ENCODE data around the gene ITGA6.

The ITGA6 gene

DNA sequence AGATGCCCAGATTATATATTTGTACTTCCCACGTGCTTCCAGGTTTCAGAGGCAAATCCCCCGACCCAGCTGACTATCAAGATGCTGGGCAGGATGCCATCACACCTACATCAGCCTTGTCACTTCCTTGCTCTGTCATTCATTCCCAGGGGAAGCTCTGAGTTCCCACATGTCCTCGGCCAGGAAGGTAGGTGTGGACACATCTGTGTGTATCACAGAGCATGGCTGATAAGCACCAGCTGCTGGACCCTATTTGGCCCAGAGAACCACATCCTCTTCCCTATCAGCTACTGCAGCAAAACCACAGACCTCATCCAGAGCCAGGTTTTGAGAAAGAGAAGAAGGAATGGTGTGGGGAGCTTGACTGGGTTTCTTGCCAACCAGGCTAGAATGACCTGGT, 31.9 kb upstream of the ITGA6 start:
- TF ChIP-seq EZH2phosphoT487 (IDR thresholded peaks at IDR 0.05; ENCODE audit: borderline replicate concordance, low read length), result no peak
- TF ChIP-seq, protein P1, sequence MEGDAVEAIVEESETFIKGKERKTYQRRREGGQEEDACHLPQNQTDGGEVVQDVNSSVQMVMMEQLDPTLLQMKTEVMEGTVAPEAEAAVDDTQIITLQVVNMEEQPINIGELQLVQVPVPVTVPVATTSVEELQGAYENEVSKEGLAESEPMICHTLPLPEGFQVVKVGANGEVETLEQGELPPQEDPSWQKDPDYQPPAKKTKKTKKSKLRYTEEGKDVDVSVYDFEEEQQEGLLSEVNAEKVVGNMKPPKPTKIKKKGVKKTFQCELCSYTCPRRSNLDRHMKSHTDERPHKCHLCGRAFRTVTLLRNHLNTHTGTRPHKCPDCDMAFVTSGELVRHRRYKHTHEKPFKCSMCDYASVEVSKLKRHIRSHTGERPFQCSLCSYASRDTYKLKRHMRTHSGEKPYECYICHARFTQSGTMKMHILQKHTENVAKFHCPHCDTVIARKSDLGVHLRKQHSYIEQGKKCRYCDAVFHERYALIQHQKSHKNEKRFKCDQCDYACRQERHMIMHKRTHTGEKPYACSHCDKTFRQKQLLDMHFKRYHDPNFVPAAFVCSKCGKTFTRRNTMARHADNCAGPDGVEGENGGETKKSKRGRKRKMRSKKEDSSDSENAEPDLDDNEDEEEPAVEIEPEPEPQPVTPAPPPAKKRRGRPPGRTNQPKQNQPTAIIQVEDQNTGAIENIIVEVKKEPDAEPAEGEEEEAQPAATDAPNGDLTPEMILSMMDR (IDR thresholded peaks at IDR 0.05; ENCODE audit: low read depth, low read length, poor library complexity, severe bottlenecking), result no peak
- no peaks in the 10 kb centered on the region for H3K79me2 ChIP-seq (ENCODE audit: control insufficient read depth, low read length)
- no peaks in the 10 kb centered on the region for H3K9me3 ChIP-seq (ENCODE audit: control insufficient read depth, insufficient read depth, low read length)
- H3K9me2 ChIP-seq (replicated peaks; ENCODE audit: control insufficient read depth, low read length), result no peaks in the 10 kb centered on the region
- H3K27me3 ChIP-seq (ENCODE audit: control insufficient read depth, low read length), result peaks cover 3% of the 10 kb centered on the region; the same call in 1 of the 2 replicates
- H3K4me1 ChIP-seq (ENCODE audit: control insufficient read depth, low read length), result no peaks in the 10 kb centered on the region
- H3K4me3 ChIP-seq (ENCODE audit: low read length), result no peak overlapping the region
- no peaks in the 10 kb centered on the region for H3K36me3 ChIP-seq (ENCODE audit: control insufficient read depth, low read length)
- H3K27ac ChIP-seq (ENCODE audit: low read depth, low read length), result no peak overlapping the region
- no peak overlapping the region for H3K4me2 ChIP-seq (ENCODE audit: low read length)
- no peaks in the 10 kb centered on the region for H3F3A ChIP-seq (ENCODE audit: control insufficient read depth, insufficient read depth)
- no peaks in the 10 kb centered on the region for H4K20me1 ChIP-seq (ENCODE audit: control insufficient read depth, insufficient read depth, low read depth, low read length)

DNA sequence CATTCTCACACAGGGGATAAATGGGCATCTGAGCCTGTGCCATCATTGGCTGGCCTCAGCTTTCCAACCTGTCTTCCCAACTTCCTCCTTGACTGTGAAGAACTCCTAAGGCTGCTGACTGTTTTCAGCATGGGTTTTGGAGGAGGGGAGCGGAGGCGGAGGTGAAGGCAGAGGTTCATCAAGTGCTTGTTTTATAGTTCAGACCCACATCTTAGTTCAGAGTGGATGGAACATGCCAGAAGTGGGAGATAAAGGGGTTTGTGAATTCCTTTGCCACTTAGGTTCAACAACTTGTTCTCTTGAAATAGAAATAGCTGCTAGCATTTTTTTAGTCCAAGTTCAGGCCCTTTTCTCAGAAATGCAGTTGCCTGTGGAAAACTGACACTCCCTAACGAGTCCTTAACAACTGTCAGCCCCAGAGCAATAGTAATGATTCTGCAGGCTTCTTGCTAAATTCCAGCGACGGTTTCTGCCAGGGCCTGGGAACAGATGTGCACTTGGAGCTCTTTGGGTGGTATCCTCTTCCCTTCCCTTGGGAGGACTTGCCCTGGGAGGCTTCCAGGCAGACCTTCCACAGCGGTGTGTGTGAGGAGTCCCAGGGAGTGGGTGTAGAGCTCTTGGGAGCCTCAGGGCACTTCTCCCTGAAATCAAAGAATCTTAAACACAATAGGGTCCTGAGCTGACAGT, 30.1 kb upstream of the ITGA6 start:
- no peaks in the 10 kb centered on the region for H3K9me3 ChIP-seq (ENCODE audit: control insufficient read depth, insufficient read depth, low read length)
- H3K27me3 ChIP-seq (ENCODE audit: control insufficient read depth, low read length), result peaks cover 3% of the 10 kb centered on the region; the same call in 1 of the 2 replicates
- H3K4me1 ChIP-seq (ENCODE audit: control insufficient read depth, low read length), result no peaks in the 10 kb centered on the region
- H4K20me1 ChIP-seq (ENCODE audit: control insufficient read depth, insufficient read depth, low read depth, low read length), result no peaks in the 10 kb centered on the region
- TF ChIP-seq, protein P1 (IDR thresholded peaks at IDR 0.05; ENCODE audit: low read depth, low read length, poor library complexity, severe bottlenecking), result no peak
- TF ChIP-seq EZH2phosphoT487 (IDR thresholded peaks at IDR 0.05; ENCODE audit: borderline replicate concordance, low read length), result no peak
- no peak overlapping the region for H3K4me2 ChIP-seq (ENCODE audit: low read length)
- H3K9me2 ChIP-seq (replicated peaks; ENCODE audit: control insufficient read depth, low read length), result no peaks in the 10 kb centered on the region
- H3K4me3 ChIP-seq (ENCODE audit: low read length), result no peak overlapping the region
- no peaks in the 10 kb centered on the region for H3K79me2 ChIP-seq (ENCODE audit: control insufficient read depth, low read length)
- H3K36me3 ChIP-seq (ENCODE audit: control insufficient read depth, low read length), result no peaks in the 10 kb centered on the region
- H3K27ac ChIP-seq (ENCODE audit: low read depth, low read length), result no peak overlapping the region
- no peaks in the 10 kb centered on the region for H3F3A ChIP-seq (ENCODE audit: control insufficient read depth, insufficient read depth)

DNA sequence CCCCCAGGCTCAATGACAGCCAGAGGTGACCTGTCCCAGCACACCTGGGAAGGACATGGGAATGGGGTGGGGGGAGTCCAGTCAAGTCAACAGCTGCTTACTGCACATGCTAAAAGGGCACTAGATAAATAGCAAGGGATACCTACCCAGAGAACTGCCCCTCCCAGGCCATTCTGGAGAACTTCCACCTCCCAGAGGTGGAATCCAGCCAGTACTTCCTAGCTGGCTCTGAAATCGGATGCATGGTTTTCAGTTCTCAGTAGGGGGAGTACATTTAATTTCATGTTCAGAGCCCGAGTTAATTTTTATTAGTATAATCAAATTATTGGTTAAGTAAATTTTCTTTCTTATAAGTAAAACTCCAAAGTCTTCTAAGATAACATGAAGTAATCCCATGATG, 28.9 kb upstream of the ITGA6 start:
- no peak for TF ChIP-seq EZH2phosphoT487 (IDR thresholded peaks at IDR 0.05; ENCODE audit: borderline replicate concordance, low read length)
- TF ChIP-seq, protein P1 (IDR thresholded peaks at IDR 0.05; ENCODE audit: low read depth, low read length, poor library complexity, severe bottlenecking), result no peak
- H3K36me3 ChIP-seq (ENCODE audit: control insufficient read depth, low read length), result no peaks in the 10 kb centered on the region
- H3K4me2 ChIP-seq (ENCODE audit: low read length), result no peak overlapping the region
- H3F3A ChIP-seq (ENCODE audit: control insufficient read depth, insufficient read depth), result no peaks in the 10 kb centered on the region
- no peak overlapping the region for H3K4me3 ChIP-seq (ENCODE audit: low read length)
- no peak overlapping the region for H3K27ac ChIP-seq (ENCODE audit: low read depth, low read length)
- no peaks in the 10 kb centered on the region for H4K20me1 ChIP-seq (ENCODE audit: control insufficient read depth, insufficient read depth, low read depth, low read length)
- H3K79me2 ChIP-seq (ENCODE audit: control insufficient read depth, low read length), result no peaks in the 10 kb centered on the region
- H3K9me2 ChIP-seq (replicated peaks; ENCODE audit: control insufficient read depth, low read length), result no peaks in the 10 kb centered on the region
- no peaks in the 10 kb centered on the region for H3K4me1 ChIP-seq (ENCODE audit: control insufficient read depth, low read length)
- H3K9me3 ChIP-seq (ENCODE audit: control insufficient read depth, insufficient read depth, low read length), result no peaks in the 10 kb centered on the region
- H3K27me3 ChIP-seq (ENCODE audit: control insufficient read depth, low read length), result peaks cover 3% of the 10 kb centered on the region; the same call in 1 of the 2 replicates

All from DOHH2 (cell line).